HG03175 (cell line): Measurements from ENCODE around the gene FHIT.

Experiments used
- ATAC-seq: cut with Tn5 transposase; IDR thresholded peaks from one replicate; pipeline ENCODE4 v1.9.1; 2021; ENCODE audit warnings: mild to moderate bottlenecking, moderate library complexity; ENCODE audit not compliant: unreplicated experiment

Gene FHIT

GRCh38 chr3:60269377-60269776 lies 981.9 kb downstream of the FHIT start:
- no peak for ATAC-seq

DNA sequence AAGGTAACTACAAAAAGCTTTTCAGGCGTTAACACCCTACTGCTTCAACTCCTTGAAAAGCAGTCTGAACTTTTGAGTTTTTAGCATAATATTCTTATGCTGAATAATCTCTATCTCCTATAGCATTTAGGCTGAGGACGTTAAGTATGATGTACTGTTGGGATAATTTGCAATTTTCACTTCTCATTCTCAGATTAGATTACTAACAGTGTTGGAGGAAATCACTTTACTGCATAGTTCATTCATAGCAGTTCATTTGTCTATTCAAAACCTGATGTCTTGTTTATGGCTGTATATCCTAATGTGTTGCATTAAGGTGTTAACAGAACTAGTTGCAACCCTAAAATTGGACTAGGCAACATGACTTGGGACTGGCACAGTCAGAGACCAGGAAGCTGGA lies 983.1 kb downstream of the FHIT start:
- ATAC-seq: no peak

DNA sequence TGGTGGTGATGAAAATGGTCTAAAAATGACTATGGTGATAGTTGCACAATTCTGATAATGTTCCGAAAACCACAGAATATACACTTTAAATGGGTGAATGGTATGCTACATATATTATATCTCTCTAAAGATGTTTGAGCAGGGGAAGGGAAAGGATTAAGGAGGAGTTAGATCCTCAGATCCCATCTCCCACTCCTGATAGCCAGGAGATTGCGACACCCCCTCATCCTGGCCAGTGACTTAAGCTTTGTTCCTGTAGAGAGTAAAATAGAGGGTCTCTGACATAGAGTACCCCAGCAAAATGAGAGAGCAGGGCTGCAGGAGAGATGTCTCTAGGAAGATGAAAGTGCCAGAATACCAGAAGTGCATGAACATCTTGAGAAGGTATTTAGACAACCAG lies 984.8 kb downstream of the FHIT start:
- no peak for ATAC-seq

DNA sequence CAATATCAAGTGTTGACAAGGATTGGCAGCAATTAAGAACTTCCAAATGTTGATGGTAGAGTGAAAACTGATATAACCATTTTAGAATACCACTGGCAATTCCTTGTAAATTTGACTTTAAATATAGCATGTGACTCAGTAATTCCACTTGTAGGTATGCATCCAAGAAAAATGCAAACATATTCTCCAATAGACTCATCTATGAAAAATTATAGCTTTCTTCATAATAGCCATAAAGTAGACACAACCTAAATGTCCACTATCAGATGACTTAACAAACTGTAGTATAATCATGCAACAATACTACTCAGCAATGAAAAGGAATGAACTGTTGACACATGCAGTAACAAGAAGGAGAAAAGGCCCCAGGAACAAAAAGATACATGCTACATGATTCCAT lies 988.1 kb downstream of the FHIT start:
- no peak for ATAC-seq

DNA sequence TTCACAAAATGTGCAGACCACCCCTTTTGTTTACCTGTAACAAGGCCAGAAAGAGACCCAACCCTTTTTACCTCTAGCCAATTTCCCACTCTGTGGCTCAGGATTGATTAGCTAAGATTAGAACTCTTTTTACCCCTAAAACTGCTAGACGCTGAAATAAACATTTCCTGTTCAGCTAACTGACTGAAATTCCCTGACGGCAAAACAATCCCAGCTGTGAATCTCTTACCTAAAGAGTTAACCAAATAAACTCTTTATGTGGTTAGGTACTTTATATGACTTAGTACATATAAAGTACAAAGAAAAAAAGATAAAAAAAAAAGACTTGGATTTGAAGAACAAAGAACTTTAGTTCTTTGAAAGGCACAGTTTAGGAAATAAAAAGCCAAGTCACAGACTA lies 988.7 kb downstream of the FHIT start:
- ATAC-seq: no peak

GRCh38 chr3:60260546-60260945 lies 990.7 kb downstream of the FHIT start:
- no peak for ATAC-seq

GRCh38 chr3:60250810-60251209 lies 1000.4 kb downstream of the FHIT start:
- no peak for ATAC-seq

DNA sequence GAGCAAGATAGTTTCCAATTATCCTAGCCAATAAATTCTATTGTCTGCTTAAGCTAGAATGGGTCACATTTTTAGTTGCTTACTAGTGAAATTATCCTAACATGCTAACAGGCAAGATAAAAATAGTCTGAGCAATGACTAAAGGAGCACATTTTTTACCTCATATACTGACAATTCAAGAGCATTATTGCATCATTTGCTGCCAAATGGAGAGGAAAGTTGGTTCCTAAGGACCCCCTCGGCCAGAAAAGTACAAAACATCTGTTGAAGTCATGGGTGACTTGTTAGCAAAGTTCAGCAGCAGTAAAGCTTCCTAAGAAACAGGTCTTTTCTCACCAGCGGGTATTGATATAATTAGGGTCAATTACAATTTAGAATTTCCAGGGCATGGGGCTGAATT lies 1001.0 kb downstream of the FHIT start:
- ATAC-seq: no peak

DNA sequence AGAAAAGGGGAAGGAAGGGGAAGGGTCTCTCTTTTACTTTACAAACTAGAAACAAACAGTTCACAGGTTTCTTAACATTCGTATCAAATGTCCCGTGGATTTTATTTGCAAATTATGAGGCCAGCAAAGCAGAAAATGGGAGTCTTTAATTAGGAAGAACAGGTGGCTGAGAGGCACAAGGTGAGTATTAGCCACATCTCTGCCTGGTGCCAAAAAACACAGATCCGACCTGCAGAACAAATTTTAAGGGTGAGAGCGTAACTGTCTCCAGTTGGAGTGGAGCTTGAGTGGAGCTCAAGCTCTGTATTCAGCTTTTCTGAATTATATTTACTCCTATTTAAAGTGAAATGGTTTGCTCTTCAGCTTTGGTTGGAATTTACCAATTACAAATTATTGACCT lies 1004.9 kb downstream of the FHIT start:
- no peak for ATAC-seq

DNA sequence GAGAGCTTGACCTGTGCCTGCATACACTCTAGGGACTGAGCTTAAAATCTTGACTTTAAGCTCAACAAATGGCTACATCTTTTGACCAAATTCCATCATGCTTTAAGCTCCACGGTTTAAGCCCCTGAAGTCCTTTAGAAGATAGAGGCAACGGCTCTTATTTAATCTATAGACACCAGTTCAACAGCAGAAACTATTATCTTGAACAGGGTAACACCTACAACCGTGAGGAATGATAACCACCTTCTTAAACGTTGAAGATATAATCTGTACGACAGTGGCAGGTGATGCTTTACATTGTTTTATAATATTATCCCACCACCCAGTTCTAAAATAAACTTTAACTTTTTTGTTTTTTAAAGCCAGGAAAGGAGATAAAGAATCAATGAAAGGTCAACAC lies 1007.8 kb downstream of the FHIT start:
- ATAC-seq: no peak

- no peak for ATAC-seq
These were observed 1010.8 kb downstream of the FHIT start for GRCh38 chr3:60240492-60240891.

- ATAC-seq: no peak
These were observed 1012.7 kb downstream of the FHIT start for GRCh38 chr3:60238550-60238949.

- no peak for ATAC-seq
These were observed 1021.8 kb downstream of the FHIT start for GRCh38 chr3:60229502-60229901.

GRCh38 chr3:60228823-60229222 lies 1022.4 kb downstream of the FHIT start:
- ATAC-seq: no peak

- ATAC-seq: no peak
These were observed 1024.3 kb downstream of the FHIT start for GRCh38 chr3:60226912-60227311.

DNA sequence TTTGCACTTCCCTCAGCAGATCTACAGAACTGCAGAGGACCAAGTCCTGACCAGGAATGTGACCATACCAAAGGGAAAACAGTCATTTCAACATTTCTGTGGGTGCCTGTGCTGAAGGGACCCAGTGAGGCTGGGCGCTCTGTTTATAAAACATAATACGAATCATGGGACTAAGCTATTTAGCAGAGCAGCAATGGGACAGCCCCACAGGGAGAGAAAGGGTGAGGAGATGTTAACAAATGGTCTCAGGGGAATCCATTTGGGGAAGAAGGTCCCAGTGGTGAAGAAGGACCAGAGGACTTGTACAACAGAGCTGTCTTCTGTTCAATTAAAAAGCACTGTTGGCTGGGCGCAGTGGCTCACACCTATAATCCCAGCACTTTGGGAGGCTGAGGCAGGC lies 1025.4 kb downstream of the FHIT start:
- ATAC-seq: no peak

DNA sequence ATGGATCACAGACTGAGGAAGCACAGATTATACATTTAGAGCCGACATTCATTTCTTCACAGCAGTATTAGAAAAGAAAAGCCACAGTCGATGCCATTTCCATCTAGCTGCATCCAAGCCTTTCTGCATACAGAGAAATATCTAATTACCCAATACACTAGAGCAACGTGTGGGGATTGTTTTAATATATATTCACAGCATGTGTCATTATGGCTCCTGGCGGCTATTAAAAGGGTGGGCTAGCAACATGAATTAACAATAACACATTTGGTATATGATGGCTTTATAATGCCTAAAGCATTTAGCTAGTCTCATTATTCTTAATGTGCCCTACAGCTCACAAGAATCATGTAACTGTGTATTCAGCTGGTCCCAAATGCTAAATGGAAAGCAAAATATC lies 1030.5 kb downstream of the FHIT start:
- ATAC-seq: no peak

DNA sequence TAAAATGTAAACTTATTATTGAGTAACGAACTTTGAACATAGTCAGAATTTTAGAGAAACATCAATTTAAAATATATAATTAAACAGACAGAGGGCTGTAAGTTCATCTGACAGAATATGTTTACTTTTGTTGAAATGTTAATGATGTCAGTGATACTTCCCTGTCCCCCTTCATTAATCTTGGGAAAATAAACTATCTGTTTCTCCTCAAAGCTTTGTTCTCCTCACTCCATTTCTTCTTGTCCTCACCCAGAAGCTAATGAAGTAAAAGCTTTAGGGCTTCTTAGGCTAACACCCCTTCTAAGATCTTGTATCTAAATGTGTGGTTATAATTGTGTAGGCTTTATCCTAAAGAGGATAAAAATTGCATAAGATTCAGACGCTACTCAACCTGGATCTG lies 1031.8 kb downstream of the FHIT start:
- no peak for ATAC-seq

DNA sequence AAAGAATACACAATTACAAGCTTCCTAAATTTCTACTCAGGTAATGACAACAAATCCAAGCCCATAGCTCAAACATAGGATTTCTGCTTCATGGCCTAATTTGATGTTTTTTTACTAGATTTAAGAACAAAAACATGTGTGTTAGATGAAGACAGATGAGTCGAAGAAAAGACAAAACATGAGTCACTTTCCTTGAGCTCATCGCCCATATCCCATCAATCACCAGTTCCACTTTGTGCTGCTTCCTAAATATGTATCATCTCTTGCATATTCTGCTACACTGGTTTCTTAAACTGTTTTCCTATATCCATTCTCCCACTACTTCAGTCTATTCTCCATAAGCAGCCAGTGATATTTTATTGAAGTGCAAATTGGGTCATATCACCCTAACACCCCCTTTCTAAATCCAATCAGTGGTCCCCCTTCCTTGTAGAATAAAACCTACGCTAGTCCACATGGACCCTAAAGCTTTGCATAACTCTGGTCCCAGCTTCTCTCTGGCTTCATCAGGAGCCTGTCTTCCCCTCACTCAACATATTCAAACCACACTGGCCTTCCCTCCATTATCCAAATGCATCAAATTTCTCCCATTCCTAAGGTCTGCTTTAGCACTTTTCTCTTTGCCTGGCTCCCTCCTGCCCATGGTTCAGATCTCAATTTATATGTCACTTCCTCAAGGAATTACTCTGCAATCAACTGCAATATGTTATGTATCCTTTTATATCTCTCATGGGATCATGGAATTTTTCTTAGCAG lies 1033.9 kb downstream of the FHIT start:
- no peak for ATAC-seq

GRCh38 chr3:60216462-60217075 lies 1034.7 kb downstream of the FHIT start:
- ATAC-seq: no peak

DNA sequence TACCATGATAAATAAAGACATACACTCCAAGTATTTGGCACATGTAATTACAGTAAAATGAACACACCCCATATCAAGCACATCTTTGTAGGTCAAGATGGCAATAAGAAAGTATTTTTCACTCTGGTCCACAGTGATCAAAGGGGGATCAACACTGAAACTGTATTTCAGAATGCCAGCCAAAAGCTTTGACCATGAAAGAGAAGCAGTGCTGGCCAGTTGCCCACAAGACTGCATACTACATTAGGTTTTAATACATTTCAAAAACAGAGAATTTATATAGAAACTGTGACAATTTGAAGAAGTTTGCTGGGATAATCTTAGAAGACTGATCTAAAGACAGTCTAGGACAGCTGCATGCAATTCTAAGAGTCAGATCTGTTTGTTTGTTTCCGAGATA lies 1035.3 kb downstream of the FHIT start:
- no peak for ATAC-seq

- ATAC-seq: no peak
These were observed 1043.3 kb downstream of the FHIT start for GRCh38 chr3:60207905-60208304.

- ATAC-seq: no peak
These were observed 1045.0 kb downstream of the FHIT start for GRCh38 chr3:60206206-60206605.
